SKM-1 (cell line): ENCODE results near the gene ARHGAP15.

Source experiments
- DNase-seq: peaks from one replicate; lab custom pipeline; 2025; ENCODE audit not compliant: unreplicated experiment; lab: John Stamatoyannopoulos, UW

The ARHGAP15 gene

GRCh38 chr2:143223556-143223955 lies 94.3 kb downstream of the ARHGAP15 start:
- DNase-seq: no peak

GRCh38 chr2:143225931-143226330 lies 96.7 kb downstream of the ARHGAP15 start:
- DNase-seq: no peak

GRCh38 chr2:143226714-143227541 lies 97.7 kb downstream of the ARHGAP15 start:
- no peak for DNase-seq

- DNase-seq: no peak
Measured at GRCh38 chr2:143229411-143229810, 100.2 kb downstream of the ARHGAP15 start.

GRCh38 chr2:143229952-143230351 lies 100.7 kb downstream of the ARHGAP15 start:
- DNase-seq: no peak

- DNase-seq: no peak
Measured at GRCh38 chr2:143230506-143231253, 101.5 kb downstream of the ARHGAP15 start.

- DNase-seq: no peak
Measured at GRCh38 chr2:143231254-143231645, 102.0 kb downstream of the ARHGAP15 start.

GRCh38 chr2:143237146-143237777 lies 108.0 kb downstream of the ARHGAP15 start:
- no peak for DNase-seq

- no peak for DNase-seq
Measured at GRCh38 chr2:143241403-143242088, 112.3 kb downstream of the ARHGAP15 start.

GRCh38 chr2:143246246-143246645 lies 117.0 kb downstream of the ARHGAP15 start:
- DNase-seq: no peak

GRCh38 chr2:143246815-143247744 lies 117.9 kb downstream of the ARHGAP15 start:
- DNase-seq: no peak

- DNase-seq: no peak
Measured at GRCh38 chr2:143248631-143249030, 119.4 kb downstream of the ARHGAP15 start.

- DNase-seq: no peak
Measured at GRCh38 chr2:143251681-143252080, 122.5 kb downstream of the ARHGAP15 start.

- DNase-seq: no peak
Measured at GRCh38 chr2:143252138-143252907, 123.1 kb downstream of the ARHGAP15 start.

- no peak for DNase-seq
Measured at GRCh38 chr2:143254110-143254509, 124.9 kb downstream of the ARHGAP15 start.

- DNase-seq: no peak
Measured at GRCh38 chr2:143255086-143255485, 125.9 kb downstream of the ARHGAP15 start.

GRCh38 chr2:143255899-143256298 lies 126.7 kb downstream of the ARHGAP15 start:
- DNase-seq: no peak

- DNase-seq: no peak
Measured at GRCh38 chr2:143258126-143258892, 129.1 kb downstream of the ARHGAP15 start.
